ENCODE results near the gene TP53RK.

The TP53RK gene

GRCh38 chr20:46704714-46705377 is 15.6 kb upstream of the TP53RK start:
- no peaks in the 10 kb centered on the region for H4K20me1 ChIP-seq (ENCODE audit: insufficient read depth)
- H3K4me1 ChIP-seq (ENCODE audit: low read depth, poor library complexity, severe bottlenecking), result no peaks in the 10 kb centered on the region

GRCh38 chr20:46703435-46703834 is 14.2 kb upstream of the TP53RK start:
- no peaks in the 10 kb centered on the region for H3K36me3 ChIP-seq (ENCODE audit: insufficient read depth)
- H3K27ac ChIP-seq, result no peak overlapping the region
- no peak overlapping the region for H2AFZ ChIP-seq (ENCODE audit: low read depth)
- no peaks in the 10 kb centered on the region for H3K4me1 ChIP-seq (ENCODE audit: low read depth, poor library complexity, severe bottlenecking)
- H3K9ac ChIP-seq, result no peak overlapping the region
- no peaks in the 10 kb centered on the region for H4K20me1 ChIP-seq (ENCODE audit: insufficient read depth)
- no peak for TF ChIP-seq CTCF (conservative IDR thresholded peaks at IDR 0.05; ENCODE audit: low read depth, low read length)
- H3K79me2 ChIP-seq (ENCODE audit: insufficient read depth, low read depth), result no peaks in the 10 kb centered on the region
- H3K4me3 ChIP-seq (IDR thresholded peaks at IDR 0.05; ENCODE audit: insufficient read depth, low read depth, low read length), result no peak overlapping the region
- no peak overlapping the region for H3K4me2 ChIP-seq
- H3K27me3 ChIP-seq (ENCODE audit: insufficient read depth, low read depth), result no peaks in the 10 kb centered on the region

More at GRCh38 chr20:46704714-46705377, 15.6 kb upstream of the TP53RK start:
- Histone ChIP-seq H3K27me3 (ENCODE audit: insufficient read depth, low read depth) (no peaks in the 10 kb centered on the region), H3K27ac (no peak overlapping the region), H2AFZ (ENCODE audit: low read depth) (no peak overlapping the region), H3K4me2 (no peak overlapping the region), H3K36me3 (ENCODE audit: insufficient read depth) (no peaks in the 10 kb centered on the region), H3K9ac (no peak overlapping the region), H3K4me3 (IDR thresholded peaks at IDR 0.05; ENCODE audit: insufficient read depth, low read depth, low read length) (no peak overlapping the region), H3K79me2 (ENCODE audit: insufficient read depth, low read depth) (no peaks in the 10 kb centered on the region)
- TF ChIP-seq CTCF (conservative IDR thresholded peaks at IDR 0.05; ENCODE audit: low read depth, low read length), result no peak

GRCh38 chr20:46702447-46703203 is 13.4 kb upstream of the TP53RK start:
- no peaks in the 10 kb centered on the region for H3K36me3 ChIP-seq (ENCODE audit: insufficient read depth)
- no peak overlapping the region for H3K27ac ChIP-seq
- H3K27me3 ChIP-seq (ENCODE audit: insufficient read depth, low read depth), result no peaks in the 10 kb centered on the region
- H3K4me2 ChIP-seq, result no peak overlapping the region
- H3K79me2 ChIP-seq (ENCODE audit: insufficient read depth, low read depth), result no peaks in the 10 kb centered on the region
- no peaks in the 10 kb centered on the region for H3K4me1 ChIP-seq (ENCODE audit: low read depth, poor library complexity, severe bottlenecking)
- no peak overlapping the region for H3K9ac ChIP-seq
- no peak for TF ChIP-seq CTCF (conservative IDR thresholded peaks at IDR 0.05; ENCODE audit: low read depth, low read length)
- H4K20me1 ChIP-seq (ENCODE audit: insufficient read depth), result no peaks in the 10 kb centered on the region
- no peak overlapping the region for H2AFZ ChIP-seq (ENCODE audit: low read depth)
- H3K4me3 ChIP-seq (IDR thresholded peaks at IDR 0.05; ENCODE audit: insufficient read depth, low read depth, low read length), result no peak overlapping the region

GRCh38 chr20:46701986-46702385 is 12.7 kb upstream of the TP53RK start:
- no peaks in the 10 kb centered on the region for H3K79me2 ChIP-seq (ENCODE audit: insufficient read depth, low read depth)
- no peak overlapping the region for H3K27ac ChIP-seq
- no peak overlapping the region for H3K9ac ChIP-seq
- H4K20me1 ChIP-seq (ENCODE audit: insufficient read depth), result no peaks in the 10 kb centered on the region
- no peak overlapping the region for H3K4me3 ChIP-seq (IDR thresholded peaks at IDR 0.05; ENCODE audit: insufficient read depth, low read depth, low read length)
- TF ChIP-seq CTCF (conservative IDR thresholded peaks at IDR 0.05; ENCODE audit: low read depth, low read length), result no peak
- H2AFZ ChIP-seq (ENCODE audit: low read depth), result no peak overlapping the region
- H3K27me3 ChIP-seq (ENCODE audit: insufficient read depth, low read depth), result no peaks in the 10 kb centered on the region
- H3K4me2 ChIP-seq, result no peak overlapping the region
- H3K36me3 ChIP-seq (ENCODE audit: insufficient read depth), result no peaks in the 10 kb centered on the region
- H3K4me1 ChIP-seq (ENCODE audit: low read depth, poor library complexity, severe bottlenecking), result no peaks in the 10 kb centered on the region

All from KMS-11 (cell line).